Forelimb muscle (tissue), 1 donor: Measurements from ENCODE around the gene PFDN1. TPM values are rescaled to one million over a fixed set of nuclear protein-coding genes. Genes with fewer than 3 reads are reported as not detected.
"Not testable (repeated sequence)": the region's sequence is repeated elsewhere in the genome, so short reads cannot be mapped to it uniquely, and the experiment has no call there.

ENCODE experiments used
- DNase-seq: peaks from one replicate; pipeline ENCODE4 v3.0.0-alpha.2; 2013; ENCODE audit warnings: low read depth
- polyA plus RNA-seq: library from polyadenylated mRNA; unstranded; fragments of 120-200 nt; gene quantifications from one replicate; pipeline ENCODE4 v1.2.1, GENCODE V29; 2013; ENCODE audit not compliant: insufficient read length

PFDN1 gene, protein sequence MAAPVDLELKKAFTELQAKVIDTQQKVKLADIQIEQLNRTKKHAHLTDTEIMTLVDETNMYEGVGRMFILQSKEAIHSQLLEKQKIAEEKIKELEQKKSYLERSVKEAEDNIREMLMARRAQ
- polyA plus RNA-seq, result 77.1 TPM

DNA sequence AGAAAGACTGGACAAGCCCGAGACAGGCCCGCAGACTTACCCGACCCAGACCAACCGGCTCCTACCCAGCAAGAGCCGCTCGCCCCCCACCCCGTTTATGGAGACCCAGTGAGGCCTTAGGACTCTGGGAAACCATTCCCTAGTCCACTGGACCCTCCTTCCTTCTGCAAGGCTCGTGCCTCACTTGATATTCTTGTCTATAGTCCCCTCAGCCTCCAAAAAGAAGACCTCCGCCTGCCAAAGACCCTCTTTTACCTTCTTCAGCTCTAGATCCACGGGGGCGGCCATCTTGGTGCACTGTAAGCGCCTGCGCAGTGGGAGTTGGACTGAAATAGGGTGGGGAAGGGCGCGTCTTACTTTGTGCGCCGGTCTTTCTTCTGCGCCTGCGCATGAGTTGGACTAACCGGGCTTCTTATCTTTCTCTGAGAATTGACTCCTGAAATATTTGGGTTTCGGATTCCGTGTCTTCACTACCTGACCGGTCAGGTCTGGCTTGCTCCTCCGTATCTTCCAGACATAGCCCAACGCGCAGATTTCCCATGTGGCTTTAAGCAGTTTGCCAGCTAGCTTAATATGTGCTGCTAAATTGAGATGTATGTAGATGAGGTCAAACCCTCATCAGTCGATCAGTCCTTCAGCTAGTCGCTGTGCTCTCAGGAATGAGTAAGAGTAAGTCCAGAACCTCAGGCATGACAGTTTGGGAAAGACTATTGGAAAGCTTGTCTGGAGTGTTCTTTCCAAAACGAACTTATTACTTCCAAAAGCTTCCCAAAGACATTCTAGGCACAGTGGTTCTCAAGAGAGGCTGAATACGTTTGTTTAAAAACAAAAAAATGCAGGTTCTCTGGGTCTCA lies at the start of gene PFDN1:
TSS of gene PFDN1 (minus strand) at position 316 of the 854 bp plus-strand sequence. CDS start at position 288, 28 bp downstream.
- peak; percentile 83 for DNase-seq

DNA sequence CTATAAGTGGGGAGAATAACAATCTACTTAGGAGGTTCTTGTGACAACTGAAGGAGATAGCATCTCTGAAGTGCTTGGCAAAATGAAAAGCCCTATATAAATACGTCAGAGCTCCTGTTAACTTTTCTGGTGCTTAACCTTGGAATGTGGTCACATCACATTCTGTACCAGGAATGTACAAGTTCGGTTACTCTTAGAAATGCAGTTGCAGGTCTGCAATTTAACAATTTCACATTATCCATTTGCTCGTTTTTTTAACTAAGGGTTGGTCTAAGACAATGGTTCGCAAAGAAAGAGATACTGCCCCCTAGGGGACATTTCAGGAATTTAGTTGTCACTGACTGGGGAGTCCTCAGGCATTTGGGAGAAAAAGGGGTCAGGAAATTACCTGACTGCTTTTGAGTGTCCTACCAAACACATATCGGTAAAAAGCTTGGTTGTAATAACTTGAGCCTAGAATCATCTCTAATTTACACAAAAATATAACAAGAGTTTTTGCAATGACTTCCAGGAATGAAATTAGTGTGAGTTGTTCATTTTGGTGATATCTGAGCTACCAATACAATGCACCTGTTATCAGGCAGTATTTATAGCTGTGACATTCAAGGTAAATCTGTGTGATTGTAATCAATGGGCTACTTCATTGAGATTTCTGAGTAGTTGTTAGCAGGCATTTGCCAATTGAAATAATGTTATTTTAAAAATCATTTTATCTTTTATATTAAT lies 48.9 kb upstream of the PFDN1 start:
- DNase-seq, result peak; percentile 62

DNA sequence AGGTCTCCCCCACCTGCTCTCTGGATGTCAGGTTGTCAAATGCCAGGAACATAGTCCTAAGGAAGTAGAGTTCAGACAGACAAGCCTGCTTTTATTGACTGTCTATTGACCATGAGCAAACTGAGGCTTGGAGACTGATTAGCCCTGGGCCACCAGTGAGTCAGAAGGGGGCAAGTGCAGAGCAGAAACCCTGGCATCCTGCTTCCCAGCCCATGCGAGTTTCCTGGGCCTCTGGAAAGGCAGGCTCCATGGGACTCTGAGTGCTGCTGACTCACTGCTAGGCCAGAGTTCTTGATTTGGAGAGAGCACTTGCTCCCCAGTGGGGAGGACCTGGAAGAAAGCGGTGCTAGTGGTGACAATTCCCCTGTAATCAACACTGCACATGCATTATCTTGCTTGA lies 46.3 kb upstream of the PFDN1 start:
- DNase-seq, result no peak

DNA sequence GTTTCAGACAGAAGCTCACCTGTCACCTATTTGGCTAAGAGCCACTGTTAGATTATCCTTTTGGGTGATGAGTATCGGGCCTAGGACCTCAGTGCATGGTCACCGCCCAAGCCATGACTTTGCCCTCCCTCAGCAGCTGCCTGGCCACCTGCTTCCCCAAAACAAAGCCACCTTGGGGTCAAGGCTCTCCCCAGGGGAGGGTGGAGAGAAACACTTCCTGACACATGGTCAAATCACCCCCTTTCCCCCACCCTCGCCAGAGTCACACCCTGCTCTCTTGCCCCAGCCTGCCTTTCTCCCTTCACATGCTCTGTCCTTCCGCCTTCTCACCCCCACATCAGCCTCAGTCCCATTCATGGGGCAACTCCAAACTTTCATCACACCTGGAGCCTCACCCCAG lies 45.2 kb upstream of the PFDN1 start:
- DNase-seq, result no peak

DNA sequence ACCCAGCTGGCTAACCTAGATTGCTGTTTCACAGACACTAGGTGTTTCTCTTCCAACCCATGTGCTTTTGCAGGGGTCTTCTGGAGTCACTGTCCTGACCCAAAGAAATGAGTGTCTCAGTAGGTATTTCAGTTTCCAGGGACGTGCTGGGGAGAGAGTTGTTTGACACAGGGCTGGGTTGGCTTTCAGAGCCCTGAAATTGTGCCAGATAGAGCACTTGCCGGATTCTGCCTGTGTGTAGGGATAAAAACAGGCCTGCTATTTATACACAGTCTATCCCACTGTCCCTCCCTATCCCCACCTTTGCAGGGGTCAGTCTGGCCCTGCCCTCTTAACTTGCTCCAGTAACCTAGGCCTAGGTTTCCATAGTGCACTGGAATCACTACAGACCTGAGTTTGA lies 44.5 kb upstream of the PFDN1 start:
- DNase-seq, result no peak

DNA sequence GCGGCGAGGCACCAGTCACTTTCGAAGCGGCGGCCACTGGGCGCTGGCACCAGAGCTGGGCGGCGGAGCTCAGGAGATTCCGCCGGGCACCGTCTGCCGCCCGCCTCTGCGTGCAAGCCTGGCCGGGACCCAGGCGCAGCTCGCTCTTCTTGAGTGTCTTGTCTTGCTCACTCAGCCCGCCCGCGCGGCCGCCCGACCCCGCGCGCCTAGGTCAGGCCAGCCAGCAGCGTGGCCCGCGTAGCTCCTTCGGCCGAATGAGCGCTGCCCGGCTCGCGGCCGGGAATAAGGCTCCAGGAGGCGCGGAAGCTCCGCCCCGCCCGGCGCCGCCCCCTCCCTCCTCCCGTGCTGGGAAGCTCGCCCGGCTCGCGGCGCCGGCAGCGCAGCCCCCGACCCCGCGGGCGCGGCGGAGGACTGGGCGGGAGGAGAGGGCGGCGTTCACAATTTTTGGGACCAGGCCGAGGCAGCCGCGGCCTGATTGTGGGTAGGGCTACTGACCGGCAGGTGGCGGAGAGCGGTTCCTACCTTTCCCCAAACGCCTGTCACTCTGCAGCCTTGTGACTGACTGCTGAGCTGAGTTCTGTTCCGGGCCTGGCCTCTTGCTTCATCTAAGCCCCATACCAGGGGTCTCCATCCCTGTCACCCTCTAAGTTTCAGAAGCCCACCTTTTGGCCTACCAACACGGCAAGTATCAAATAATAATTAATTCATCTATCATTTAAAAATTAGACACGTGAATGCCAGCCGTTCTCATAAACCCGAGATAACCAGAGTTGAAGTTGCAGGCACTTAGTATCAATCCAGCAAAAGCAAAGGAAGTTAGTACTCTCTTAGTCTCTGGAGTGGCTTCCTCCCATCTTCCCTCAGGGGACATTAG lies 43.7 kb upstream of the PFDN1 start, which contains the start of gene HBEGF:
TSS of gene HBEGF (minus strand) at position 256 of the 874 bp plus-strand sequence. CDS start 275 bp downstream, outside the sequence.
- no peak for DNase-seq

DNA sequence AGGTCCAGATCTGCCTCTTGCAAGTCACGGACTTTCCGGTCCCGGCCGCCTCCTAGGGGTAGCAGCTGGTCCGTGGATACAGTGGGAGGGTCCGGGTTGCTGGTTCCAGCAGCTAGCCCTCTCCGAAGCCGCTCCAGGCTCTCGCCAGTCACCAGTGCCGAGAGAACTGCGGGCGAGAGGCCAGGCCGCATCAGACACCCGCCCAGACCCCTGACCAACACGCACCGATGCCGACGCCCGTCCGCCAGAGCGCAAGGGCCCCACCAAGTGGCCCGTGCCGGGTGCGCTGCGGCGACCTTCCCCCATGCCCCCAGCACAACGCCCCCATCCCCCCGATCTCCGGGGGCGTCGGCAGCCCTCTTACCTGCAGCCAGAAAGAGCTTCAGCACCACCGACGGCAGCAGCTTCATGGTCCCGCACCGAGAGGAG lies 43.0 kb upstream of the PFDN1 start:
- no peak for DNase-seq

DNA sequence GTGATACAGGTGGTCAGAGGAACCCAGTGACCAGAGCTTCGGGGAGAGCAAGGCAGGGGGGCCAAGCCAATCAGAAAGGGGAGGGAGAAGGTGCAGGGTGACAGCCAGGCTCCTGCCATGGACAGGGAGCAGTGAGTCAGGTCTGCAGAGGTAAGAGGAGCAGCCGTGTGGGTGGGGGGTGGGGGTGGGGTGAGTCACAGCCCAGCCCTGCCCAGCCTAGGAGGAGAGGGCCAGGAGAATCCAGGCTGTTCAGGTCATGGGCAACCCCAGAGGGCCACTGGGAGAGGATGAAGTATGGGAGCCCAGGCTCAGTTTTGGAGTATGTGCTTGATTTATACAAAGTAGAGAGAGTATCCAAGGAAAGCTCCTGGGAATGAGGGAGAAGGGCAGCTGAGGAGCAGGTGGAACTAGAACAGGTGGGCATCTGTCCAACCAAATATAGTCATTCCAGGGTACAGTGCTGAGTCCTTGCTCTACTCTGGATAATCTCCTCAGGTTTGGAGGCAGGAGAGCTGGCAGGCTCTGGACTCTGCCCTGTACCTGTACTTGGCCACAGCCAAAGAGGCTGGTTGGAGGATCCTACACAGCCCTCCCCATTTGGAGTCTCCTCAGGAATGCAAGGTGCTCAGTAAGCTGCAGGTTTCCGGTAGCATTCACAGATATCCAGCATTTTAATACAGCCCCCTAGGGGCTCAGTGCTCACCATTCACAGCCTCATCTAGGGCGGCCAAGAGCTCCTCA lies 42.0 kb upstream of the PFDN1 start:
- DNase-seq, result no peak

DNA sequence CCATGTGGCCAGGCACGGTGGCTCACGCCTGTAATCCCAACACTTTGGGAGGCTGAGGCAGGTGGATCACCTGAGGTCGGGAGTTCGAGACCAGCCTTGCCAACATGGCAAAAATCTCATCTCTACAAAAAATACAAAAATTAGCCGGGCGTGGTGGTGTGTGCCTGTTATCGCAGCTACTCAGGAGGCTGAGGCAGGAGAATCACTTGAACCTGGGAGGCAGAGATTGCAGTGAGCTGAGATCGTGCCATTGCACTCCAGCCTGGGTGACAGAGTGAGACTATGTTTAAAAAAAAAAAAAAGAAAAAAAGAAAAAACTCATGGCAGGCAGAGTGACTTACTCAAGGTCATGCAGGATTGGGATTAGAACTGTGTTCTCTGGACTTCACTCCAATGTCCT lies 40.9 kb upstream of the PFDN1 start:
- DNase-seq, result not testable (repeated sequence)

DNA sequence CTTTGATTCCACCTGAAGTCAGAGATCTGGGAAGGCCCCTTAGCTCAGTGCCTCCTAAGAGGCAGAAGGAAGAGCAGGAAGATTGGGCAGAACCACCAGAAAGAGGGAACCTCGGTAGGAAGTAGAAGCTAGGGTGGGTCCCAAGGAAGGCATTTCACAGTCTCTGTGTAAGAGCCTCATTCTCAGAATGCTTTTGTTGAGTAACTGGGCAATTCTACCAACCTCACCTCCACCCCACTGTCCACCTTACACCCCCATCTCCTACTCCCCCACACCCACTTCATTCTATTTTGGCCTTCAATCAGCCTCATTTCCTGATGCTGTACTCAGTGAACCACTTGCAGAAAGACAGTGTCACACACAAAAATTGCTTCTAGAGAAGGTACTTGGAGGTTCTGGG lies 40.0 kb upstream of the PFDN1 start:
- no peak for DNase-seq

DNA sequence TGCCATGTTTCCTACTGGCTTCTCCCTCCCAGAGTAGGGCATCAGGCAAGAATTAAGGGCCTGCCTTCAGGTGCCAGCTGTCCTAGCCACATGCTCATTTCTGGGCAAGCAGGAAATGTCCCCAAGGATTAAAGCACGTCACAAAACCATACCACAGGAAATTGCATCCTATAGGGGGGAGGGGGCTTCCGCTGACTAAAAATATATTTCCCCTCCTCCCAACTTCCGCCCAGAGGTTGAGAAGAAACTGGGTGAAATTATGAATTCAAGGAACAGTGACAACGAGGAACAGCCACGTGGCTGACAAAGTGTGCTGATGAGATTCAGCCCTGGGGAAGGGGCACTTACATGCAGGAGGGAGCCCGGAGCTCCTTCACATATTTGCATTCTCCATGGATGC lies 39.4 kb upstream of the PFDN1 start:
- DNase-seq, result no peak

DNA sequence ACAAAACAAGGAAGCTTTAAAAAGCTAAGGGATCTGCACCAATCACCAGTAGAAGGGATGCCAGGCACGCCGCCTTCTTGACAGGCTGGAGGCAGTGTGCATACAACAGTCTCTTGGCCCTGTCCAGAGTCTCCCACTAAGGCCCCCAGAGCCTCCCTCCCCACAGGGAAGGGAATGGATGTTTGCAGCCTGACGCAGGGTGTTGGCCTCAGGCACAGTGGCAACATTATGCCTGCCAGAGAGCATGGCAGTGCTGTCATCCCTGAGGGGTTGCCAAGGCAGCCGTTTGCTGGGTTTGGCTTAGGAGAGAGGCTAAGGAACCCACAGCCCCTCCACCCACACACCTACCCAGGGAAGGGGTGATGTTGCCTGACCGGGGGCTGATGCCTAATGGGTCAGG lies 38.7 kb upstream of the PFDN1 start:
- no peak for DNase-seq

DNA sequence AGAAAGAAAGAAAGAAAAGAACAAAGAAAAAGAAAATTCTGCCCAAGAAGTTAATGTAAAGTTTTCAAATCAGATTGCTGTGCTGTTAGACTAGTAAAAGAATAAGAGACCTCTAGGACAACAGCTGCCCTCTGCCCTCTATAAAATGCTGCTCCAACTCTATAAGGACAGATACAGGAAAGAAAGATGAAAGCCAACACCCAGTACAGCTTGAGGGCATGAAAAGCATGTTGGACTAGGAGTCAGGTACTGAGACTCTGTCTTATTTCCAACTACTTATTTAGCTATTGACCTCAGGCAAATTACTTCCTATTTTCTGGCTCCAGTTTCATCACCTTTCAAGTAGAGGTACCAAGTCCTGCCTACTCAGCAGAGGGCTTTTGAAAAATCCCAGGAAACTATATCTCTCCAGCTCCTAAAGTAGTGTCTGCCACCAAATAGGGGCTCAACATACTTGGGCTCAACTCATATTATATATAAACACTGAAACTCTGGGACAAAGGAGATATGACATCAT lies 37.8 kb upstream of the PFDN1 start:
- no peak for DNase-seq

DNA sequence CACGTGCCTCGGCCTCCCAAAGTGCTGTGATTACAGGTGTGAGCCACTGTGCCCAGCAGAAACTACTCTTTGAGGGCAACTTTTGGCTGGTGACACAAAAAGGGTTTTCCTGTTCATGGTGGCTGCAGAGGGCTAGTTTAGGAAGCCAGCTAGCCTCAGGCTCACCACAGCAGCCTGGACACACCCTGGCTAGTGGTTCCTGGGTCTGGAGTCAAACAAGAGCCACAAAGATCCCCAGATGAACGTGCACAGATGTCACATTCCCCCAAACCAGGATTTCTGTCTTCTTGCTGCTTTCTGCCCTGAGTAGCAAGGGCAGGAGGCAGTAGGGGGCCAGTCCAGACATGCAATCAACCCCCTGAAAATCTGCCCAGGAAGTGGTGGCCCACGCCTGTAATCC lies 36.7 kb upstream of the PFDN1 start:
- no peak for DNase-seq

DNA sequence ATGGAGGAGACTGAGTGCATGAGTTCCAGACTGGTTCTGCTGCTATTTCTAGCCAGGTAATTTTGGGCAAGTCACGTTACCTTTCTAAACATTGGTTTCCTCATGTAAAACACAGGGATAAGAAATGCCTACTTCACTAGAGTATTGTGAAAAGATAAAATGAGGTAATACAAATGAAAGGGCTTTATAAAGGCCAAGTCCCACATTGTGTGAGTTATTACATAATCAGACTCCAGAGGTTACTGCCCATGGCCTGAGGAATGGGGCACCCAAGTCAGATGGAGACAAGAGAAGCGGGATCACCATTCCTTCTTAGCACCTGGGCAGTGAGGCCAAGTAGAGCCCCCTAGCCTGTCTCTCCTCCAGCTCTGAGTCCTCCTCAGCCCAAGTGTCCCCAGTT lies 36.0 kb upstream of the PFDN1 start:
- DNase-seq, result no peak

DNA sequence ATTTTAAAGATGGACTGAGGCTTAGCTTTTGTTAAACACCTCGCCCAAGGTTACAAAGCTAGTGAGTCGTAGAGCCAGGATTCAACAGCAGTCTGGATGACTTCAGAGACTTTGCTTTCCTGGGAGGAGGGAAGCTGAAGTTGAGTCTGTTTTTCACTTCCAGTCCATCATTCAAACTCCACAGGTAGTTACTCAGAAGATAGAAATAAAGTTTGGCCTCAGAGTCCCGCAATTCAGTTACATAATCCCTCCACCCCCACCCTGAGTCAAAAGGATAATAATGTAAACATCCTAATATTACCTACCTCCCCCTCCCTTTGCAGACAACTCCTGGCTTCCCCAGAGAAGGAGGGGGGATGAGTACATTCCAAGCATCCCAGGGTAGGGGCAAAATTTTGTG lies 35.4 kb upstream of the PFDN1 start:
- DNase-seq, result no peak

DNA sequence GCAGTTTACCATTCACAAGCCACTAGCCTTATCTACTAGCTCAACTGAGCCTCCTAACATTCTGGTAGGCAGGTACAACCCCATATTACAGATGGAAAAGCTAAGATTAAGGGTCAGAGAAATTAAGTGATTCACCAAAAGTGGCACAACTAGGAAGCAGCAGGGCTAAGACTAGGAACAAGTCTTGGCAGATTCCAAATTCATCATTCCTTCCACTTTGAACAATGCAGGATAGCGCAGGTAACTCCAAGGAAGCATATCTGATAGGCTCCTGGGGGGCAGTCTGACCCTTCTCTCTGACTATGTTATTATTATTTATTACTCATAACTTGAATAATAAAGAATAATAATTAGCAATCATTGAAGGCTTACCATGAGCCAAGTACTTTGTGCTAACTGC lies 35.0 kb upstream of the PFDN1 start:
- DNase-seq, result no peak

DNA sequence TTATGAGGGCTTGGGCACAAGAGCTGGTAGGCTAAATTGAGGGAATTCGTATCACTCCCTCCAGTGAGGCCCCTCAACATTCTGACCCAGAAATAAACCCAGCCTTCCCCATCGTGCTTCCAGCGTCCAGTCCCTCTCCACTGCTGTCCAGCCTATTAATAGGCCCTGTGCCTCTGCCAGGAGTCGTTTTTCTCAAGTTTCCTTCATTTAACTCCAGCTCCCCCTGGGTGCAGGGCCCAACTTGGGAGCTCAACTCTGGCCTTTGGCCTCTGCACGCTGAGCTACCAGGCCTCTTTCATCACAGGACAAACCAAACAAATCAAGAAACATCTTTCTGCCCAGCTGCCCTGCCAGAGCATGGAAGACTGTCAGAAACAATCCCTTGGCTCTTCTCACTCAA lies 33.5 kb upstream of the PFDN1 start:
- DNase-seq, result no peak

DNA sequence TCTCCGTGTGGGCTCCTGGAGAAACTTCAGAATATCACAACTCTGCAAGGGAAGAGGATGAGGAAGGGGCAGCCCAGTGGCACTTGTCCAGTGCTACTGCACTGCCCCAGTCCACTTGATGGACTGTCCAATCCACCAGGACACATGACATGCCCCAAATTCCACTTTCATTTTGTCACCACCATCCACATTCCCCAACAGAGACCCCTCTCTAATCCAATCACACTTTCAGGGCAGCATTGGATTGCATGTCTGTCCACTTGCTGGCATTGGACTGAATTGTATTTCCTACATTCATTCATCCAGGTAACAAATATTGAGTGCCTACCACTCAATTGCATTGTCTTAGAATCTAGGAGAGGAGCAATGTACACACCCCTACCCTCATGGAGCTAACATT lies 28.7 kb upstream of the PFDN1 start:
- DNase-seq, result no peak

DNA sequence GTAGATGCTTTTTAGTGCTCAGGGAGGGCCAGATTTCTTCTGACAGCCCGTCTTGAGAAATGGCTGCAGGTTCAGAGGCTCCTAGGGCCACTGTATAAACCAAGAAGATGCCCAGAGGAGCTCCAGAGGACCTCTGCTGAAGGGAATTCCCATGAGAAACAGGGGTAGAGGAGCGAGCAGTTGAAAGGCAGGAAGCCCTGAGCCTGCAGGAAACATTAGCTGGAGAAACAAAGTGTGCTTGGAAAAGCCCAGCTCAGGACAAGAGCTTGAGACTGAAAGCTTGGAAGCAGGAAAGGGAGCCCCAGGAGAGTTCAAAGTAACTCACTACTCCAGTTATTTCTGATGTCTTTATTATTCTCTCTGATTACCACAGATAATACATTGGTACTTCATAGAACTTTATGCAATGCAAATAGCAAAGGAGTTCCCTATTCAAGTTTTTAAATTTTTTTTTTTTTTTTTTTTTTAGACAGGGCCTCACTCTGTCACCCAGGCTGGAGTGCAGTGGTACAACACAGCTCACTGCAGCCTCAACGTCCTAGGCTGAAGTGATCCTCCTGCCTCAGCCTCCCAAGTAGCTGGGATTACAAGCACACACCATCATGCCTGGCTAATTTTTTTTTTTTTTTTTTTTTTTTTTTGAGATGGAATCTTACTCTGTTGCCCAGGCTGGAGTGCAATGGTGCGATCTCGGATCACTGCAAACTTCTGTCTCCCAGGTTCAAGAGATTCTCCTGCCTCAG lies 27.0 kb upstream of the PFDN1 start:
- DNase-seq, result no peak
